NOMO-1 treated with dmso at 0.1 percent for 144 hours (cell line): ENCODE results near the gene DDA1.

Experiments
- DNase-seq: peaks from one replicate; lab custom pipeline; 2025; ENCODE audit not compliant: unreplicated experiment; lab: John Stamatoyannopoulos, UW

Gene DDA1

DNA sequence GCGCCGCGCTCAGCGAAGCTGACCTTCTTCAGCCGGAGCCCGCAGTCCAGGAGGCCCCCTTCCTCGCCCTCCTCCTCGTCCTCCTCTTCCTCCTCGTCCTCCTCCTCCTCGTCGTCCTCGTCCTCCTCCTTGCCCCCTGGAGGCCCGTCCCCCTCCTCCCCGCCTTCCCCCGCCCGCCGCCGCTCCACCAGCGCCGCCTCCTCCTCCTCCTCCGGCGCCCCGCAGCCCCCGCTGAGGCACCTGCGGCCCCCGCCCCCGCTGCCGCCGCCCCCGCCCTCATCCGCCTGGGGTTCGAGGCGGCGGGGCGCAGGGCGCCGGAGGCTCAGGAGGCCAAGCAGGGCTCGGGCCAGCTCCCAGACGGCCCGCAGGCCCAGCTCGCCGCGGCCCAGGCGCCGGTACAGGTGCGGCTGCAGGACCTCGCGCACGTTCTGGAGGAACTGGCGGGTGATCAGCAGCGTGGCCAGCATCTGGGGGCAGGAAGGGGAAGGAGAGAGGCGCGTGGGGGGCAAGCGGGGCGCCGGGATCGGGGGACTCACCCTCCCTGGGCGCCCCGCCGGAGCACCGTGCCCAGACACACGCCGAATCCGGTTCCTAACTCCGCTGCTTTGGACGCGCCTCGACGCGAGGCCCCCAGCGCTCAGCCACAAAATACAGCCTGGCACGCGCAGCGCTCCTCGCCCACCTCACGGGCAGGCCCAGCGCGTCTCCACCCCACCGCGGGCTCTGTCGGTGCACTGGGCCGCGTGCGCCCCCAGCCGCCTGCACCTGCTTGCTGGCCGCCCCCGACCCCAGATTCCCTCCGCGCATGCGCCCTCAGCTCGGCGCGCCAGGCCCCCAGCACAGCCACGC, 19.4 kb downstream of the DDA1 start:
- DNase-seq, result no peak

DNA sequence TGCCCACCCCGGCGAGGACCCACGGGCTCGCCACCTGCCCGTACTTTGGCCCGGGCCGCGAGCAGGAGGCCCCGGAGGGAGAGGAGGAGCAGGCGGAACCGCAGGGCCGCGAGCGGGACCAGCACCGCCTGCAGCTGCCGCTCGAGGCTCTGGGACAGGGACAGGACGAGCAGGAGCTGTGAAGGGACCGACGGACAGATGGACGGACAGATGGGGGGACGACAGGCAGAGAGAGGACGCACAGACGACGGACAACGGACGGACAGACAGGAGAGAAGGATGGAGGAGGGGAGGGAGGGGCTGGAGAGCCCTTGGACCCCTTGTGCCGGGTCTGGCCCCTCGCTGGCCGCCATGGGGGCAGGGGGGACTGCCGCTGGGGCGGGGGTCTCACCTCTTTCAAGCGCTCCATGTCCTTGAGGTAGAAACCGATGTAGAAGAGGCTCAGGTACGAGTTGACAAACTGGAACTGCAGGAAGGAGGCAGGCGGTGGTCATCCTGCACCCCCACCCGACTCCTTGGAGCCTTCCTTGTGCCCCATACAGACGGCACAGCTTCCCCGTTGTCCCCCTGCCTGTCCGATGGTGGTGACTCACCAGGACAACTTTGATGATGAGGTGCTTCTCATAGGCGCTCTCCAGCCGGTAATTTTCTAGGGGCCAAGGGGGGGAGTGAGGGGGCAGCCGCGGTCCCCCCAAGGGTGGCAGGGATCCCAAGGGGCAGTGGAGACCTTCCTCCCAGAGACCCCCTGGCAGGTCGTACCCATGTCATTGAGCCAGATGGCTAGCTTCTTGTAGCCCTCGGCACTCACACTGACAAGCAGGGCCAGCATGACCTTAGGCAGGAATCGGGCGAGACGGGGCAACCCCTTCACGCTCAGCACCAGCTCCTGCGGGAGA, 20.3 kb downstream of the DDA1 start:
- no peak for DNase-seq

GRCh38 chr19:17330262-17331044, 21.1 kb downstream of the DDA1 start:
- no peak for DNase-seq

- no peak for DNase-seq
Observed at GRCh38 chr19:17331045-17331558, 21.7 kb downstream of the DDA1 start.

DNA sequence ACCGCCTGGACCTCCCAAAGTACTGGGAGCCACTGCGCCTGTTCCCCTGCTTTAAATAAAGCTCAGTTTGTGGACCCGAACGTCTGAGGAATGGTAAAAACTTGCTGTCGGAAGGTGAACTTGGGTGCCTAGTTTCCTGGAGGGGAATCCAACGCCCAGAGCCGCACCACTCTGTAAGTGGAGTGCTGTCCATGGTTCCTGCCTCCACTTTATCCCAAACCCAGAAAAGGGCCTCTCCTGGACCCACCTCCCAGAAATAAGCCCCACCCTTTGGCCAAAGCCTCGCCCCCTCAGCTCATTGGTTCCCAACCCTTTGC, 23.0 kb downstream of the DDA1 start:
- no peak for DNase-seq

DNA sequence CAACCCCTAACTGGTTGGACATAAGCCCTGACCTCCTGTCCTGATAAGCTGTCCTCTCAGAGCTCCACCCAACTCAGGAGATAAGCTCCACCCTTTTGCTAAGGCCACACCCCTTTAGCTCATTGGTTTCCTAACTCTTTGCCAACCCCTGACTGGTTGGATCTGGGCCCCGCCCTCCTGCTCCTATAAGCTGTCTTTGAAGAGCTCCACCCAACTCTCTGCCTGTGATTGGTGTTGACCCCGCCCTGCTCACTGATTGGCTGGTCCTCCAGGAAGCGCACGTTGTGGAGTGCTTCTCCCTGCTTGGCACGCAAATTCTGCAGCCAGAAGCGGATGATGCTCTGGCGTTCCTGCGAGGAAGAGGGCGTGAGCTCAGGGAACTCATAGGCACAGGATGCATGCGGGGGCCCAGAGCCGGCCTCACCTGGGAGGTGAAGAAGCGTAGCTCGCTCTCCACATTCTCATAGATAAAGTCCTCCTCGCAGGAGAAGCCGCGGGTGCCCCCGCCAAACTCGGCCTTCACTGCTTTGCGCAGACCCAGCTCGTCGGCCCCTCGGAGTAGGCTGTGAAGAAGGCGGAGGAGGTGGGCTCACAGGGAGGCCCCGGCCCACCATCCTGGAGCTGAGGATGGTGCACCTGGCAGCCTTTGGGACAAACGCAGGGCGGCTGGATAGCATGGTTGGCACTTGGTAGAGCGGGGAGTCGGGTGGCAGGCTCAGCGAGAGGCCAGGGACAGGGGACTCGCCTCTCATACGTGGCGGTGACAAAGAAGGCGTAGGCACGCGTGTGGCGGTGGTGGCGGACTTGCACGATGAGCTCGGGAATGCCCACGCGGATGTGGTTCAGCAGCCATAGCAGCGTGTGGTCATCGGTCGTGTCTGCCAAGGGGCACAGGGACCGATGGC, 23.6 kb downstream of the DDA1 start:
- no peak for DNase-seq

- DNase-seq, result peak; percentile 89
Observed at GRCh38 chr19:17333611-17334413, 24.4 kb downstream of the DDA1 start.

DNA sequence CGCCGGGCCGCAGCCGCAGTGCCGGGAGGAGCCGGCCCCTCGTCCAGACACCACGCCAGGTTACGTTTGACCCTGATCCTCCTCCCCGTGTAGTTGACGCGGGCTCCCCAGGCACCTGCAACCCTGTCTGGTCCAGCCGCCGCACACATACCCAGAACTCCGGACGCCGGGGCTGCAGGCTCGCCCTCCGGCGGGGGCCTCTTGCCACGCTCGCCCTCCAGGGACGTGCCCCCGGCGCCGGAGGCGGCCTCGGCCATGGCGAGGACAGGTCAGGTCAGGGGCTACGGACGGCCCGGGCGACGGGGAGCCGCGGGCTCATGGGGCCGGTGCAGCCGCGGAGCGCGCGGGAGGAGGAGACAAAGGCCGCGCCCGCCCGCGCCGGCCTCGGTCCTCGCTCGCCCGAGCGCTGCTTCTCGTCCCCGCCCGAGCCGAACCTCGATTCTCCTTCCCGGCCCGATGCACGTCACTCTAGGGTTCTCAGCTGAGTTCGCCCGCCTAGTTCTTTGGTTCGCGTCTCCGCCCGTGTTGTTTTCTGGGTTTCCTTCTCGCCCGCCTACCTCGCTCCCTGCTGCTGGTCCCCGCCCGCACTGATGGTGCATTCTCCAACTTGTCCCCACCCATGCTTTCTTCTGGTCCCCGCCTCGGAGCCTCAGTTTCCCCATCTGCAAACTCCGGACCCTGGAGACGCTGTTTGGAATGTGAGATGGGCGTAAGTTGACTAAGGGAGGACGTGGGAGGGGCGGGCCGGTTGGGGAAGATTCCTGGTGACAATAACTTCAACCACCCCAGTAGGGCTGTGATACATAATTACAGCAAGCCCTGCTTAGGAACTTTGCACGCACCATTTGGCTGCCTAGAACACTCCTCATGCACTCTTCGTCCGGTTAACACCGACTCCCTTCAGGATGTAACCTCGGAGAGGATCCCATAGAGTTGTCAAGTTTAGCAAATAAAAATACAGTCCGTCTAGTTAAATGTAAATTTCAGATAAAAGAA, 25.3 kb downstream of the DDA1 start, which contains the start of gene ANO8:
ANO8 (minus strand) TSS at position 442 of the 996 bp plus-strand sequence; CDS start at position 257, 185 bp downstream.
- peak; percentile 95 for DNase-seq

DNA sequence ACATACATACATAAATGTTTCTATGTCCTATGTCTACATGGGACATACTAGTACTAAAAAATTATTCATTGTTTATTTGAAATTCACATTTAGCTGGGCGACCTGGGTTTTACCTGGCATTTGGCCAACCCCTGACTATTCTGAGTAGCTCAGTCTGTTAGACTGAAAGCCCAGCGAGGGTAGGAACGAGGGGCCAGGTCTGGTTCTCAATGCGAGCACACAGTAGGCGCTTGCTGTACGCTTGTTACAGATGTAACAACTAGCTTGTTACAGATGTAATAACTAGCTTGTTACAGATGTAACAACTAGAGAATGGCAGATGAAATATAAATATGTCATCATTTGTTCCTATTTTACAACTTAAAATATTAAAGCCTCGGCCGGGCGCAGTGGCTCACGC, 26.2 kb downstream of the DDA1 start:
- DNase-seq, result no peak

- DNase-seq, result peak; percentile 98
Observed at GRCh38 chr19:17336872-17337674, 27.7 kb downstream of the DDA1 start, which contains the start of gene GTPBP3. Gene GTPBP3 (plus strand): TSS chr19:17337553. CDS start chr19:17337612, 59 bp downstream.

DNA sequence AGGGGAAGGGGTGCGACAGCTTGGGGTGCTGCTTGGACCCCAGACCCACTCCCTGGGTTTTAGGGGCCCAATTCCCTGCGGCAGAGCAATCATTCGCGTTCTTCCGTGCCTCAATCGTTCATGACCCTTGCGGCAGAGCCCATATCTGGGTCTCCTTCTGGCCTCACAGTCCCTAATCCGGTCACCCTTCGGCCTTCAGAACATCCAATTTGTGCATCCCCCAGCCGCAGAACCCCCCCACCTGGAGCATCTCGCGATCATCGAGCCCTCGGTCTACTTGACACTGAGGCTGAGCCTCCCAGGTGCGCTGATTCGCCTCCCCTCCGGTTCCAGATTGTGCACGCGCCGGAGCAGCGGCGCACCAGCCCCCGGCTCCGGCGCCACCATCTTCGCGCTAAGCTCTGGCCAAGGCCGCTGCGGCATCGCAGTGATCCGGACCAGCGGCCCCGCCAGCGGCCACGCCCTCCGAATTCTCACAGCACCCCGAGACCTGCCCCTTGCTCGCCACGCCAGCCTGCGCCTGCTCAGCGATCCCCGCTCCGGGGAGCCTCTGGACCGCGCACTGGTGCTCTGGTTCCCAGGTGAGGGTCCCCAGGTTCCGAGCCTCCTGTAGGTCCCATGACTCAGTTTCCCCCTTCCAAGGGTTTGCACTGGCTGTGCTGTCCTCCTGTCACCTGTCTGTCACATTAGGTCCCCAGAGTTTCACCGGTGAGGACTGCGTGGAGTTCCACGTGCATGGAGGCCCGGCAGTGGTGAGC, 28.5 kb downstream of the DDA1 start:
- no peak for DNase-seq

- no peak for DNase-seq
Observed at GRCh38 chr19:17338433-17339078, 29.2 kb downstream of the DDA1 start.

- DNase-seq, result no peak
Observed at GRCh38 chr19:17339088-17339741, 29.9 kb downstream of the DDA1 start.

DNA sequence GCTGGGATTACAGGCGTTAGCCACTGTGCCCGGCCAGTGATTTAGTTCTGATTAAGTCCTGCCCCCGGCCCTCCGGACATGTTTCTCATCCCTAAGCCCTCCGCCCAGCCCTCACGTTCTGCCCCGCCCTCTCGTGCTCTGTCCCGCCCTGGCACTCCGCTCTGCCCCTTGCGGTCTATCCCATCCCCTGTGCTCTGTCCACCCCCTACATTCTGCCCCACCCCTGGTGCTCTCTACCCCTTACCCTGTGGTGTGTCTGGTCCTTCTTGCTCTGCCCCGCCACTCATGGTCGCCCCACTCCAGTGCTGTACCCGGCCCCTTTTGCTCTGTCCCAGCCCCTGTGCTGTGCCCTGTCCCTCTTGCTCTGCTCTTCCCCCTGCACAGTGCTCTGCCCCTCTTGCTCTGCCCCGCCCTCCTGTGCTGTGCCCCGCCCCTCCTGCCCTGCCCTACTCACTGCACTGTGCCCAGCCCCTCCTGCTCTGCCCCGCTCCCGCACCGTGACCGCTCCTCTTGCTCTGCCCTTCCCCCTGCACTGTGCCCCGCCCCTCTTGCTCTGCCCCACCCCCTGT, 31.0 kb downstream of the DDA1 start:
- no peak for DNase-seq

DNA sequence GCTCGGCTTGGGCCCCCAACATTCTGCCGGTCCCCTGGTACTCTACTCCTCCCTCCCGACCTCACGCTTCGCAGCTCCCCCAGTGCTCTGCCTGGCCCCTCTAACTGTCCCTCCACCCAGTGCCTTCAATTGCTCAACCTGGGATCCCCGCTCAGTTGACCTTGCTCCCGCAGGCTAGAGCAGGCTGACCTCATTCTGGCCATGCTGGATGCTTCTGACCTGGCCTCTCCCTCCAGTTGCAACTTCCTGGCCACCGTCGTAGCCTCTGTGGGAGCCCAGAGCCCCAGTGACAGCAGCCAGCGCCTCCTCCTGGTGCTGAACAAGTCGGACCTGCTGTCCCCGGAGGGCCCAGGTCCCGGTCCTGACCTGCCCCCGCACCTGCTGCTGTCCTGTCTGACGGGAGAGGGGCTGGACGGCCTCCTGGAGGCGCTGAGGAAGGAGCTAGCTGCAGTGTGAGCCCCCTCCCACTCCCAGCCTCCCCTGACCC, 31.6 kb downstream of the DDA1 start:
- DNase-seq, result no peak
